K562 (cell line): ENCODE measurements around the gene SRP9. TPM values are rescaled to one million over a fixed set of nuclear protein-coding genes. Genes with fewer than 3 reads are reported as not detected.

Experiments used
- CCNT2 ChIP-seq: IDR thresholded peaks from 2 replicates; pipeline ENCODE4 v1.6.1; 2011; ENCODE audit warnings: borderline replicate concordance, low read depth, mild to moderate bottlenecking, moderate library complexity, mixed read lengths, low read length; ENCODE audit not compliant: insufficient read length; ENCODE audit errors: extremely low read depth
- CHD7 ChIP-seq: fragments of 200-600 bp; sonication (generic); IDR thresholded peaks from one replicate; pipeline ENCODE4 v1.6.1; 2012; ENCODE audit warnings: mild to moderate bottlenecking, low read depth, low read length, inconsistent platforms
- ETS1 ChIP-seq: conservative IDR thresholded peaks from 2 replicates; pipeline ENCODE4 v1.6.1; 2011; ENCODE audit warnings: low read depth, mild to moderate bottlenecking, low read length; ENCODE audit not compliant: control insufficient read depth
- GATAD2B ChIP-seq: fragments of 450-650 bp; IDR thresholded peaks from 2 replicates; pipeline ENCODE4 v1.6.1; 2017; ENCODE audit warnings: mild to moderate bottlenecking, borderline replicate concordance
- GTF2E2 ChIP-seq: fragments of 200-800 bp; sonication (Bioruptor generic); IDR thresholded peaks from 2 replicates; pipeline ENCODE4 v1.6.1; 2016; ENCODE audit warnings: missing genetic modification characterization, missing compliant biosample characterization
- KDM2B ChIP-seq: fragments of 250-450 bp; sonication (Bioruptor Pico); IDR thresholded peaks from 2 replicates; pipeline ENCODE4 v1.8.0; 2021; ENCODE audit warnings: mild to moderate bottlenecking, moderate library complexity
- POLR2B ChIP-seq: fragments of 450-650 bp; IDR thresholded peaks from 2 replicates; pipeline ENCODE4 v1.6.1; 2018; ENCODE audit warnings: low read depth; ENCODE audit not compliant: partially characterized antibody
- SAP30 ChIP-seq: fragments of 200-600 bp; sonication (generic); IDR thresholded peaks from 2 replicates; pipeline ENCODE4 v1.6.1; 2012; ENCODE audit warnings: borderline replicate concordance, low read depth, mild to moderate bottlenecking, moderate library complexity, low read length, control low read depth, inconsistent platforms; ENCODE audit not compliant: insufficient read depth, poor library complexity, severe bottlenecking
- SMARCA4 ChIP-seq: fragments of 450-650 bp; IDR thresholded peaks from 2 replicates; pipeline ENCODE4 v1.6.1; 2016
- THAP12 ChIP-seq: fragments of 250-450 bp; sonication (Bioruptor Pico); IDR thresholded peaks from 2 replicates; pipeline ENCODE4 v1.9.0; 2021; ENCODE audit warnings: mild to moderate bottlenecking, inconsistent platforms
- ZBTB8A ChIP-seq: fragments of 450-650 bp; IDR thresholded peaks from 2 replicates; pipeline ENCODE4 v1.6.1; 2018; ENCODE audit warnings: mild to moderate bottlenecking, moderate library complexity; ENCODE audit not compliant: partially characterized antibody
- polyA plus RNA-seq, 8 experiments: library from polyadenylated mRNA; depleted of rRNA in 4 of 8; stranded (reverse) in 5 of 8; unstranded in 3 of 8; fragments of >200 nt; fragmentation: Nextera tagmentation in 2 of 8; fragmentation: Illumina TruSeq in 1 of 8; extraction: Ambion mirVana in 2 of 8; extraction: Trizol in 1 of 8; gene quantifications; 2 replicates each; pipeline versions ENCODE4 v1.2.1 to v1.2.3, GENCODE V29; 2011 to 2014; ENCODE audit warnings: inconsistent platforms in 1 of 8, missing spikeins in 1 of 8
- total RNA-seq, 7 experiments: library from RNA; depleted of rRNA in 6 of 7; stranded (reverse); fragments of >200 nt in 6 of 7; fragmentation: Illumina TruSeq in 2 of 7; extraction: Trizol in 2 of 7; gene quantifications; 2 replicates each; pipeline versions ENCODE4 v1.2.1 to v1.2.3, GENCODE V29; 2011 to 2021; ENCODE audit warnings: low replicate concordance in 1 of 7

The SRP9 gene
- total and polyA plus RNA-seq, 9 of the 15 experiments (the other 6 are each of a cell fraction or from before 2014, with no cell fraction given), result 273 to 1,892 (median 668) TPM

GRCh38 chr1:225809842-225810578 lies 32.4 kb downstream of the SRP9 start, which contains the start of gene EPHX1 (continued):
- TF ChIP-seq CHD7, result no peak
- peak; percentile 64 for TF ChIP-seq SAP30
- peak; percentile 77; the same call in 1 of the 2 replicates for TF ChIP-seq GTF2E2 (tag)
- peak; percentile 95 for TF ChIP-seq GATAD2B
- peak; percentile 56; the same call in 1 of the 2 replicates for TF ChIP-seq KDM2B
- no peak for TF ChIP-seq POLR2B
- TF ChIP-seq CCNT2, result peak; percentile 80
- no peak for TF ChIP-seq ZBTB8A
- TF ChIP-seq THAP12 (CRISPR knock-in tag), result peak; percentile 37; the same call in 1 of the 2 replicates
- TF ChIP-seq SMARCA4, result 0 out of 2 replicates have a peak, but pooled peaks have one; percentile 14
- TF ChIP-seq ETS1, result 0 out of 2 replicates have a peak, but pooled peaks have one; percentile 17
